NOMO-1 (cell line): Measurements from ENCODE around the gene SOX18.

Experiments used
- DNase-seq, 2 experiments: peaks; one replicate each; lab custom pipeline; 2025; ENCODE audit not compliant: unreplicated experiment in 2 of 2; lab: John Stamatoyannopoulos, UW

The SOX18 gene

DNA sequence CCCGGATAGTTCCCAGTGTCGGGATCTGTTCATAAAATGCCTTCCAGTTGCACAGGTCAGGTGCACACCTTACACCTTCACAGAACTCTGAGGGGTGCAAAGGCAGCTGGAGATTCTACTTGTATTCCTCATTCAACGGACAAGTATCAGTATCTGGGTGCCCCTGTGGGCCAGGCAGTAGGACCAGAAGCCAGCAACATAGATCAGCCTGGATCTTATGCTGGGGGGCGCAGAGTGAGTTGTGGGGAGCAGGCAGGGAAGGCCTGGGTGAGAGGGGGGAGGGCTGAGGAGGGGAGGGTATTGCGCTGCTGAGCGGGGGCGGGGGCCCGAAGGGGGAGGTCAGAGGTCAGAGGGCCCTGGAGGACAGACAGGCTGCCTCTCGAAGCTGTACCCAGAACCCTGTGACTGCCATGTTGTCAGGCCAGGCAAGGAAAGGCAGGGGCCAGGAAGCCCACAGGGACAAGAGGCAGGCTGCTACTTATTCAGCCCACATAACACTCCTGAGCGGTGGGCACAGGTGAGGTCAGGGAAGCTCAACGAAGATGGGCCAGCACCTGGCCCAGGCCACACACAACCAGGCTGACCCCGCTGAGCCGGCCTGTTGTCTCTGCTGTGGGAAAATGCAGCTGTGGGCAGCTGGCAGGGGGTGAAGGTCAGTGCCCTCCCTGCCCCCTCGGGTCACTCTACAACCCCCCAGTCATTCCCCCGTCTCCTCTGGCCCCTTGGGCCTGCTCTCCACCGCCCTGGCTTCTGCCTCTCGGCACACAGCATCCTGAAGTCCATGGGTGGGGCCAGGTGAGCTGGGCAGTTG is 31.6 kb upstream of the SOX18 start:
- no peak for DNase-seq

- DNase-seq: no peak
These were observed 30.8 kb upstream of the SOX18 start, which contains the start of gene OPRL1 for GRCh38 chr20:64080013-64080812. Gene OPRL1, plus strand, starts transcription at chr20:64080082. Its CDS starts 12,639 bp downstream, at chr20:64092721.

- peak; percentile 88 to 98 for DNase-seq
These were observed 30.0 kb upstream of the SOX18 start, which contains the start of gene RGS19 for GRCh38 chr20:64079273-64080012. Gene RGS19, minus strand, starts transcription at chr20:64079518. Its CDS starts 2,632 bp downstream, at chr20:64076886.

GRCh38 chr20:64078934-64079272 is 29.5 kb upstream of the SOX18 start:
- no peak for DNase-seq

GRCh38 chr20:64077876-64078551 is 28.6 kb upstream of the SOX18 start:
- DNase-seq: peak; percentile 47 to 53

- no peak for DNase-seq
These were observed 28.1 kb upstream of the SOX18 start for GRCh38 chr20:64077541-64077875.

- peak; percentile 72 to 83 for DNase-seq
These were observed 27.7 kb upstream of the SOX18 start for GRCh38 chr20:64077094-64077493.

DNA sequence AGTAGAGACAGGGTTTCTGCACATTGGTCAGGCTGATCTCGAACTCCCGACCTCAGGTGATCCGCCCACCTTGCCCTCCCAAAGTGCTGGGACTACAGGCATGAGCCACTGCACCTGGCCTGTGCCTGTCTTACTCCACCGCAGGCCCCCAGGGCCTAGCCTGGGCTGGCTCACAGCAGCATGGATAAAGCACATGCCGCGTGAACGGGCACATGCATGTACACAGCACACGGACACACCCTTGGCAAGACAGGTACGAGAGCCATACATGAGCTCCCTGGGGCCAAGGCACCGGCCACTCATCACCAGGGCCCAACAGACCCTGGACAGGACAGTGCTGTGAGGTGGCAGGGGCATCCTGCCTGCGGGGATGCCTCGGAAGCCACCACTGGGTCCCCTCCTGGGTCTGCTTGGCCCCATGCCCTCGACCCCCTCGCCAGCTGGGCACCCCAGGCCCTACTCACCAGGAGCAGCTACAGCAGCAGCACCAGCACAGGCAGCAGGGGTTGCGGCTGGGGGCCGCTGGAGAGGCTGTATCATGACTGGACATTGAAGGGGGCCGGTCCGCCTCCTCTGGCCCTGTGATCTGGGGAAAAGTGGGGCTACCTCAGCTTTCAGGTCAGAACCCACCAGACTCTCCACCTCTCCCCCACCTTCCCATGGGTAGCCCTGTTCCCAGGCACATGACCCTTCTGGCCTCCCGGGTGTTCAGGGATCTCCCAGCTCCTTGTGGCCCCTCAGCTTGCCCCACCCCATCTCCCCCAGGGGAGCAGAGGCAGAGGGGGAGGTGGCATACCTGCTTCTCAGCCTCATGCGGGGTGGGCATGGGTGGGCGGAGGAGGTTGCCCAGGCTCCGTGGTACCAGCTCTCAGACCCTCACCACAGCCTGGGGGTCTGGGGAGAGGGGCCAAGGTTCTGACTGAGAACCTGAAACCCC is 26.9 kb upstream of the SOX18 start:
- DNase-seq: no peak

DNA sequence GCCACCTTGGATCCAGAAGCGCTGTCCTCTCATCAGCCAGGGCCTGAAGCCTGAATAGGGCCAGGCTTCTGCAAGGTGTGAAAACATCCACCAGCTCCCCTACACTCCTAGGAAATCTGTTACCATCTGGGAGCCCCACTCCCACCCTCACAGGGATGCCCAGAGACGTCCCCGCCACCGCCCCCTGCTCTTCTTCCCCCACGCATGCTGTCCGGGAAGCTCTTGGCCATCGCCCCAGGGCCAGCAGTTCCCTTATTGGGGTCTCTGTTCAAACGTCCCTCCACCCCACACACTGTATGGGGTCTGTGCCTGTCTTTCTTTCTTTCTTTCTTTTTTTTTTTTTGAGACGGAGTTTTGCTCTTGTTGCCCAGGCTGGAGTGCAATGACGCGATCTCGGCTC is 26.1 kb upstream of the SOX18 start:
- no peak for DNase-seq

- no peak for DNase-seq
These were observed 25.5 kb upstream of the SOX18 start for GRCh38 chr20:64074963-64075362.

- no peak for DNase-seq
These were observed 24.8 kb upstream of the SOX18 start for GRCh38 chr20:64074184-64074789.

DNA sequence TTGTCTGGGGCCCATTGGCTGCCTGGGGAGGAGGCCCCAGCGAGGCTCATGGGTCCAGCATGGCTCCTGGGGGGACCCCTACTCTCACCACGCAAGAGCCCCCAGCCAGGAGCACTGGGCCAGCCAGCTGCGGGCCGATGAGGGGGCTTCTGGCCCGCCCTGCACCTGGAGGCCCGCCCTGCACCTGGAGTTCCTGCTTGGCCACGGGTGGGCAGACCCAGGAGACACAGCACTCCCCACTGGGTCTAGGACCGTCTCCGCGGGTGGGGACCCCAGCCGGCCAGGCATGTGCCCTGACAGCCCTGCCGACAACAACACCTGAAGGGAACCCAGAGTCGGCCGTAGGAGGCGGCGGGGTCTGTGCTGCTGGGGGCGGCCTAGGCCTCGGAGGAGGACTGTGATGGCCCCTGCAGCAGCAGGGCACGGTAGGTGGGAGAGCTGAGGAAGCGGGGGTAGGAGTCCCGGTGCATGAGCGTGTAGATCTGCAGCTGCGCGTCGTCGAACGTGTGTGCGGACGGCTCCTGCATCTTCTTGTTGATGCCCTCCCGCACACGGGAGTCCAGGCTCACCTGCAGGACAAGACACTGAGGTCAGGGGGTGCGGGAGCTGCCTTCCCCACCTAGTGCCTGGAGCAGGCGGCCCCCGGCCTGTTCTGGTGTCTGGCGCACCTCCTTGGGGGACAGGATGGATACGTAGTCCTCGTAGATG is 24.2 kb upstream of the SOX18 start:
- no peak for DNase-seq

GRCh38 chr20:64072498-64073063 is 23.1 kb upstream of the SOX18 start:
- no peak for DNase-seq

- no peak for DNase-seq
These were observed 22.2 kb upstream of the SOX18 start for GRCh38 chr20:64071341-64072332.

DNA sequence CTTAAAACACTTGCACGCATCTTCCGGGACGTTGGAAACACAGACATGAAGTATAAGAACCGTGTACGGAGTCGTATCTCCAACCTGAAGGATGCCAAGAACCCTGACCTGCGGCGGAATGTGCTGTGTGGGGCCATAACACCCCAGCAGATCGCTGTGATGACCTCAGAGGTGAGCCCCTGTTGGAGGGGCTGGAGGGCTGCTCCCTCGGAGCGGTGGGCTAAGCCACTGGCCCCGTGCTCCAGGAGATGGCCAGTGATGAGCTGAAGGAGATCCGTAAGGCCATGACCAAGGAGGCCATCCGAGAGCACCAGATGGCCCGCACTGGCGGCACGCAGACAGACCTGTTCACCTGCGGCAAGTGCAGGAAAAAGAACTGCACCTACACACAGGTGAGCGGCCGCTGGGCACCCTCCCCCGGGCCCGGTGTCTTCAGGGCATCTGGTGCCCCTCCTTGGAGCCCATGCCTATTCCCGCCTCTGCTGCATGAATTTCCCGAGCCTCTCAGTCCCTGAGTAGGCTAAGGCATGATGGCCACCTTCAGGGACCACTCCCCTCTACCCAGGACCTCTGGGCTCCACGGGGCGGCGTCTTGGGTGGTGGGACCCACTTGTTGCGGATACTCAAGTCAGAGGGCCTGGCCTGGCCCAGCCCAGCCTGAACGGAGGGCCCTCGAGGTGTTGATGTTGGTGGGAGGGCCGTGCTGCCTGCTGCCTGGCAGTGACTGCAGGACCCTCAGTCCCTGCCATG is 21.0 kb upstream of the SOX18 start:
- no peak for DNase-seq

- peak in 1 of 2 experiments; percentile 24 for DNase-seq
These were observed 20.3 kb upstream of the SOX18 start for GRCh38 chr20:64069614-64070243.
